ENCODE data around the gene NAT16.
"Not testable (repeated sequence)": the region's sequence is repeated elsewhere in the genome, so short reads cannot be mapped to it uniquely, and the experiment has no call there.

The NAT16 gene

GRCh38 chr7:101156866-101157589 is 23.1 kb downstream of the NAT16 start:
- no peak for DNase-seq

- DNase-seq: no peak
These were observed 23.8 kb downstream of the NAT16 start for GRCh38 chr7:101156277-101156676.

GRCh38 chr7:101155303-101155702 is 24.8 kb downstream of the NAT16 start:
- no peak for DNase-seq

GRCh38 chr7:101154693-101155102 is 25.4 kb downstream of the NAT16 start:
- DNase-seq: peak in 1 of 2 experiments; percentile 24

- DNase-seq: peak; percentile 96 to 97
These were observed 26.0 kb downstream of the NAT16 start, which contains the start of gene AP1S1 for GRCh38 chr7:101153969-101154692. Gene AP1S1 (plus strand): TSS chr7:101154476. CDS start chr7:101154515, 39 bp downstream.

GRCh38 chr7:101151908-101152651 is 28.0 kb downstream of the NAT16 start:
- no peak for DNase-seq

- no peak for DNase-seq
These were observed 39.2 kb downstream of the NAT16 start for GRCh38 chr7:101140746-101141382.

GRCh38 chr7:101140339-101140699 is 39.8 kb downstream of the NAT16 start:
- no peak for DNase-seq

GRCh38 chr7:101138213-101138870 is 41.8 kb downstream of the NAT16 start:
- DNase-seq: peak; percentile 71 to 86

GRCh38 chr7:101137651-101138212 is 42.4 kb downstream of the NAT16 start:
- DNase-seq: no peak

GRCh38 chr7:101134399-101134980 is 45.6 kb downstream of the NAT16 start:
- peak in 1 of 2 experiments; percentile 12 for DNase-seq

GRCh38 chr7:101133621-101134398 is 46.3 kb downstream of the NAT16 start:
- DNase-seq: no peak

GRCh38 chr7:101132626-101133600 is 47.2 kb downstream of the NAT16 start:
- DNase-seq: not testable (repeated sequence)

GRCh38 chr7:101129603-101130117 is 50.4 kb downstream of the NAT16 start:
- DNase-seq: no peak

GRCh38 chr7:101128040-101128834 is 51.9 kb downstream of the NAT16 start:
- DNase-seq: no peak

GRCh38 chr7:101127460-101128039 is 52.5 kb downstream of the NAT16 start:
- DNase-seq: no peak

GRCh38 chr7:101126651-101127459 is 53.2 kb downstream of the NAT16 start, which contains the start of gene SERPINE1:
Gene SERPINE1 (plus strand): TSS chr7:101127104. CDS start chr7:101128394, 1,290 bp downstream.
- no peak for DNase-seq
